Measurements from ENCODE around the gene CARD16. TPM values are rescaled to one million over a fixed set of nuclear protein-coding genes. Genes with fewer than 3 reads are reported as not detected.
A peak's percentile ranks its signal among the peaks of the same experiment; 100 is the strongest.
"Not testable (repeated sequence)": the region's sequence is repeated elsewhere in the genome, so short reads cannot be mapped to it uniquely, and the experiment has no call there.

Gene CARD16
- total RNA-seq: 1 to 10 TPM; 1.6 to 5.8 TPM

DNA sequence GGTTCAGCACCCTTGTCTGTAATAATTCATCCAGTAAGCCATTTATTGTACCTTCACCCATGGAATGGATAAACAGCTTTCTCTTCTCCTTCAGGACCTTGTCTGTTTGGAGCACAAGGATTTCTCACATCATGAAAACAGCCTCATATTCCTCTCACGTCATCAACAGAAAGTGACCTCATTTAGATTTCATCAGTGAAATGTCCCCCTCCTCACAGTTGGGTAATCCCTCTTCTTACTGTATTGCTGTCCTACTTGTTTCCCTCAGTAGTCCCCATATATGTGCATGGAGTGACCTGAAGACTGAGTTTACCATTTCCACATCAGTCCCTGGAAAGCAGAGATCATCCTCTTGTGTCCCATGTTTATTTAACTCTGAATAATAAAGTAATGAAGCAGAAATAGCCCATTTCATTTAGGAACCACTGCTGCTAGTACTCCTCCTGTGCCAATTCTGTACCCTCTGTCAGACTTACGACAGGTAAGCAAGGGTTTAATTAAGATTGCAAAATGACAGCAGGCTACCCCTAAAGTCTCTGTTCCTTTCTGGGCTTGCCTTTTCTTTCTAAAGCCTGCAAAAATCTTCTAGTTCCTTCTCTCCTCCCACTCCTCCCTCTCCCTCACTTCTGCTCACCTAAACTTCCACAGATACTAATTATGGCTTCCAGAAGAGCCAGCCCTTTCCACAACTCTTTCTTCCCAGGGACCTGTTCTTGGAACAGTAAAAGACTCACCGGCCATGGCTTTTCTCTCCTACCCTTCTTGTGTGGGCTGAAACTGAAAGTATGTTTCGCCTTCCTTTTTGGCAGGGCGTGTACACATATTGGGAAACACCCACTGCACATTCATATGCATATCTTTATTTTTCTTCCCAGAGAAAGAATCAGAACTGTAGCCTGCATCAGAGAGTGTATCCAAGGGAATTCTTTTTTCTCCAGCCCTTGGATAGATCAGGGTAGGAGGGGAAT lies at the start of gene CARD16:
Gene CARD16 (minus strand): TSS at position 779 of the 968 bp plus-strand sequence. CDS start 38 bp downstream, at position 741.
- DNase-seq (ENCODE audit: low spot score): peak; percentile 60
- not testable (repeated sequence) for H3K27me3 ChIP-seq, H3K4me1 ChIP-seq, H3K9me3 ChIP-seq, H3K36me3 ChIP-seq
- Histone ChIP-seq H3K27ac (peak within 1 kb of the TSS; percentile 40 to 51), H3K4me3 (peak within 1 kb of the TSS; percentile 26 to 46)

- no peak overlapping the region for H3K27ac ChIP-seq
- no peaks in the 10 kb centered on the region for H3K4me1 ChIP-seq
- no peaks in the 10 kb centered on the region for H3K9me3 ChIP-seq
- no peaks in the 10 kb centered on the region for H3K36me3 ChIP-seq
- no peaks in the 10 kb centered on the region for H3K27me3 ChIP-seq
- no peak for DNase-seq (ENCODE audit: low spot score)
- no peak overlapping the region for H3K4me3 ChIP-seq
- TF ChIP-seq, protein P1, sequence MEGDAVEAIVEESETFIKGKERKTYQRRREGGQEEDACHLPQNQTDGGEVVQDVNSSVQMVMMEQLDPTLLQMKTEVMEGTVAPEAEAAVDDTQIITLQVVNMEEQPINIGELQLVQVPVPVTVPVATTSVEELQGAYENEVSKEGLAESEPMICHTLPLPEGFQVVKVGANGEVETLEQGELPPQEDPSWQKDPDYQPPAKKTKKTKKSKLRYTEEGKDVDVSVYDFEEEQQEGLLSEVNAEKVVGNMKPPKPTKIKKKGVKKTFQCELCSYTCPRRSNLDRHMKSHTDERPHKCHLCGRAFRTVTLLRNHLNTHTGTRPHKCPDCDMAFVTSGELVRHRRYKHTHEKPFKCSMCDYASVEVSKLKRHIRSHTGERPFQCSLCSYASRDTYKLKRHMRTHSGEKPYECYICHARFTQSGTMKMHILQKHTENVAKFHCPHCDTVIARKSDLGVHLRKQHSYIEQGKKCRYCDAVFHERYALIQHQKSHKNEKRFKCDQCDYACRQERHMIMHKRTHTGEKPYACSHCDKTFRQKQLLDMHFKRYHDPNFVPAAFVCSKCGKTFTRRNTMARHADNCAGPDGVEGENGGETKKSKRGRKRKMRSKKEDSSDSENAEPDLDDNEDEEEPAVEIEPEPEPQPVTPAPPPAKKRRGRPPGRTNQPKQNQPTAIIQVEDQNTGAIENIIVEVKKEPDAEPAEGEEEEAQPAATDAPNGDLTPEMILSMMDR (IDR thresholded peaks at IDR 0.05): no peak
Measured at GRCh38 chr11:105092256-105093239, 47.4 kb upstream of the CARD16 start.

DNA sequence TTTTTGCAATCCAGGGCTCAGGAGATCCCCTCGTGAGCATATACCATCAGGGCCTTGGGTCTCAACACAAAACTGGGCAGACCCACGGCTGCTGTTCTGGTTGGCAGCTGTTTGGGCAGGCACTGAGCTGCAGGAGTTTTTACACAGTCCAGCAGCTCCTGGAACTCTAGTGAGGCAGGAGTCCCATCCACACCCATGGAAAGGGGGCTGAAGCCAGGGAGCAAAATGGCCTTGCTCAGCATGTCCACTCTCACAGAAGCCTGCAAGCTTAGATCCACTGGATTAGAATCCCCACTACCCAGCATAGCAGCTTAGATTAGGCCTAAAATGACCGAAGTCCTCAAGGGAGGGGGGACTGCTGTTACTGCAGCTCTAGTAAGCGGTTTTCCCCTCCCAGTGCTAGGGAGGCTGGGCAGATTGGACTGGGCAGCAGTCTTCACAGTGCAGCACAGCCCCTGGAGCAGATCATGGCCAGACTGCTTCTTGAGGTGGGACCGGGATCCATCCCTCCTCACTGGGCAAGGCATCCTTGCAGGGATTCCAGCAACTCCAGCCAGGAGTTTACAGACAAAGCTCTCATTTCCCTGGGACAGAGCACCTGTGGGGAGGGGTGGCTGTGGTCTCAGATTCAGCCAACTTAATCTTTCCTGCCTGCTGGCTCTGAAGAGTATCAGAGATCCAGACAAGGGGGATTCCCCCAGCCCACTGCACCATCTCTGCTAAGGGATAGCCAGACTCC lies 36.4 kb upstream of the CARD16 start:
- DNase-seq (ENCODE audit: low spot score): no peak
- Histone ChIP-seq H3K9me3 (no peaks in the 10 kb centered on the region), H3K27me3 (no peaks in the 10 kb centered on the region), H3K4me1 (no peaks in the 10 kb centered on the region), H3K4me3 (no peak overlapping the region), H3K27ac (no peak overlapping the region), H3K36me3 (no peaks in the 10 kb centered on the region)
- TF ChIP-seq, protein P1 (IDR thresholded peaks at IDR 0.05): no peak

DNA sequence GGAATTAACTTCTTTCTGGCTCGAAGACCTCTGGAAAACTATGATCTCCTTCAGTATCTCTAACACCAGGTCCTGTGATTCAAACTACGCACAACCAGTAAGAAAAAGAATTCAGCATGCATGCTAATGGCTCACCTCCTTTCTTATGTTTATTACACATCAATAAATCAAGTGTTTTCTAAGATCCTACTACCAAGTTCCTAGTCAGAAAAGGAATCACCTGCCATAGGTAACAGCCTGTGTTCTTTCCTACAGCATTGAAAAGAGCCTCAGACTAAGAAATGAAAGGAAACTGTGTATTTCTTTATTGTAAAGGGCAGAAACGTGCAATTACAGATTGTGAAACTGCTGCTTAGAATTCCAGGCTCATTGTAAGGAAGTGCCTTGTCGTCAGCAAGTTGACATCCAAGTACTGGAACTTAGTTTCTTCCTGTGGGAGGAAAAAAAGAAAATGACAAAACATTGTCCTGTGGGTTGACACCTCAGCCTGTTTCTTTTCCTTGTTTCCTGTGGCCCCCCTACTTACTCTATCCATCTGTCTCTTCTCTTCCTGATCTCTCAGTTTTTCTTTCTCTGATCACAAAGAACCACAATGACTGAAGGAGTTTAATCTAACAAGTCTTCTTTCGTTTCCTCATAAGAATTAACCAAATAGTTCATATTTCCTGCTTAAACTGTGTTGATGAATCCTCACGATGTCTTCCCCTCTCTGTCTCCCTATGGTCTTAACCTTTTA lies 35.2 kb upstream of the CARD16 start:
- not testable (repeated sequence) for H3K27me3 ChIP-seq; DNase-seq (ENCODE audit: low spot score); H3K4me1 ChIP-seq; H3K27ac ChIP-seq; H3K4me3 ChIP-seq; H3K9me3 ChIP-seq; H3K36me3 ChIP-seq

DNA sequence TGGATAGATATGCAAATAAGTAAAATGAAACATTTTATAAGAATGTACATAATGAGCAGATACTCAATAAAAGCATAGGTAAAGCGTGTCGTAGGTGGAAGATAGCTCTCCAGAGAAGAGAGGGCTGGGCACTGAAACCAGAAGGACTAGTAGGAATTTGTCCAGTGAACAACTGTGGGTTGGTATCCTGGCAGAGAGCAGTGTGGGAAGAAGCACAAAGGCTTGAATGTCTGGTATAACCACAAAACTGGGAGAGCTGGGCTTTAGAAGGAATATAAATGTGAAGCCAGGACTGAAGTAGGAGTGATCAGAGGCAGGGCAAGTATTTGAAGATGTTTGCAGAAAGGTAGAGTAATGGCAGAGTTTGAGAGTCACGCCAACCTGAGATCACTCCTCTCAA lies 33.1 kb upstream of the CARD16 start:
- TF ChIP-seq, protein P1 (IDR thresholded peaks at IDR 0.05): no peak
- H3K36me3 ChIP-seq: no peaks in the 10 kb centered on the region
- no peak for DNase-seq (ENCODE audit: low spot score)
- no peaks in the 10 kb centered on the region for H3K27me3 ChIP-seq
- H3K4me3 ChIP-seq: no peak overlapping the region
- no peaks in the 10 kb centered on the region for H3K9me3 ChIP-seq
- H3K4me1 ChIP-seq: no peaks in the 10 kb centered on the region
- no peak overlapping the region for H3K27ac ChIP-seq

DNA sequence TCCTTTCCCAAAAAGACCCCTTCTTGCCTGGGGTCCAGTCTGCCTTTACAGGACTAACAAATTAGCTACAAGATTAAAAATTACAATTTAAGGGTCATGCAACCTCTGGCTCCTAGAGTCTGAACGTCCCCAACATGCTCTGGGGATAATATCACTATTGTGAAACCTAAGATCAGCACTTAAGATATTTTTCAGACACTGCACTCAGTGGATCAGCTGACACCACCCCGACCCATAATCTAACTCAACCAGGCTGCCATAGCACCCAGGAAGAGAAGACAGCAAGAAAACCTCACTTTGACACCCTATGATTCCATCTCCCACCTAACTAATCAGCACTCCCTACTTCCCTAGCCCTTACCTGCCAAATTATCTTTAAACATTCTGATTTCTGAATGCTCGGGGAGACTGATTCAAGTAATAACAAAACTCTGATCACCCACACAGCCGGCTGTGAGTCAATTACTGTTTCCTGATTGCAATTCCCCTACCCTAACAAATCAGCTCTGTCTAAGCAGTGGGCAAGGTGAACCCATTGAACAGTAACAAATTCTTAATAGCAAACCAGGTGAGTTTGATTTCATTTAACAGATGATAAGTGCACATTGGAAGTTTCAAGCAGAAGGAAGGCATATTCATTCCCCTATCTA lies 32.1 kb upstream of the CARD16 start:
- H3K27ac ChIP-seq; H3K9me3 ChIP-seq; H3K4me1 ChIP-seq; H3K4me3 ChIP-seq; H3K27me3 ChIP-seq; H3K36me3 ChIP-seq; DNase-seq (ENCODE audit: low spot score): not testable (repeated sequence)

All from right atrium auricular region (tissue), 2 donors.